Activated naive CD4-positive, alpha-beta T cell treated with anti-CD3 and anti-CD28 coated beads, Interleukin-2, amount 50 U/mL, for 72 hours (primary cell): ENCODE measurements around the gene FOXK2. TPM values are rescaled to one million over a fixed set of nuclear protein-coding genes. Genes with fewer than 3 reads are reported as not detected.
"Not testable (repeated sequence)": the region's sequence is repeated elsewhere in the genome, so short reads cannot be mapped to it uniquely, and the experiment has no call there.

ENCODE experiments used
- ATAC-seq, 2 donors: fragments of 150-1000 bp; cut with Tn5 transposase; 2 replicates each; pipeline ENCODE4 v1.10.0; 2021; ENCODE audit warnings: mild to moderate bottlenecking in 2 of 2, moderate library complexity in 2 of 2
- DNase-seq, 2 donors: peaks; one replicate each; pipeline ENCODE4 v3.0.0; 2021 to 2022; ENCODE audit warnings: low spot score in 2 of 2
- H3K27ac Mint-ChIP-seq, 2 donors: one replicate each; pipeline ENCODE4 v1.8.0; 2022; ENCODE audit warnings: mild to moderate bottlenecking in 2 of 2, mixed read lengths in 2 of 2
- H3K36me3 Mint-ChIP-seq, 2 donors: one replicate each; pipeline ENCODE4 v1.8.0; 2022; ENCODE audit warnings: mixed read lengths in 2 of 2
- H3K9me3 Mint-ChIP-seq, 2 donors: one replicate each; pipeline ENCODE4 v1.8.0; 2022; ENCODE audit warnings: mixed read lengths in 2 of 2
- total RNA-seq, 2 donors: library from RNA; stranded (reverse); gene quantifications; one replicate each; pipeline ENCODE4 v1.2.3, GENCODE V29; 2022

Gene FOXK2
- total RNA-seq, 2 donors from 2014 or later, result 56.2 to 67.4 TPM

DNA sequence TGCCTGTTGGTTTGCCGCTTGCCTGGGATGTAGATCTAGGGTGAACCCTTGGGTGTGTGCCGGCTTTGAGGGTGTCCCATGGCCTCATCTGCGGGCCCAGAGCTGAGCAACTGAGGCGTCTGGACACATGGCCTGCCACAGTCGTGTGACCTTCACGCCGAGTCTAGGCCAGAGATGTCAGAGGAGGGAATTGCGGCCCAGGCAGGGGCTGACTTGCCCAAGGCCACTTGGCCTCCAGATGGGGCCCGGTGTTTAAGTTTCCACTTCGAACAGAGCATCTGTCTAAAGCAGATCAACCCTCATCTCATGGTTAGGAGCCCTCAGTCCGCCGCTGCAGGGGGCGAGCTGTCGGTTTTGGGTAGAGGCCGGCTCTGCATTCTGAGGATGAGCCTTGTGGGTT is 28.0 kb upstream of the FOXK2 start:
- no peak for ATAC-seq

GRCh38 chr17:82492643-82493225 is 26.8 kb upstream of the FOXK2 start:
- Mint-ChIP-seq H3K36me3 (peaks cover 0 to 7% of the 10 kb centered on the region in 2 donors), H3K9me3 (no peaks in the 10 kb centered on the region), H3K27ac (no peak overlapping the region)
- DNase-seq, result no peak
- ATAC-seq, result no peak

More for the DNA sequence above, 28.0 kb upstream of the FOXK2 start:
- Mint-ChIP-seq H3K9me3 (no peaks in the 10 kb centered on the region), H3K27ac (peak overlapping the region; percentile 13 to 68), H3K36me3 (peaks cover 0 to 7% of the 10 kb centered on the region in 2 donors)
- no peak for DNase-seq

DNA sequence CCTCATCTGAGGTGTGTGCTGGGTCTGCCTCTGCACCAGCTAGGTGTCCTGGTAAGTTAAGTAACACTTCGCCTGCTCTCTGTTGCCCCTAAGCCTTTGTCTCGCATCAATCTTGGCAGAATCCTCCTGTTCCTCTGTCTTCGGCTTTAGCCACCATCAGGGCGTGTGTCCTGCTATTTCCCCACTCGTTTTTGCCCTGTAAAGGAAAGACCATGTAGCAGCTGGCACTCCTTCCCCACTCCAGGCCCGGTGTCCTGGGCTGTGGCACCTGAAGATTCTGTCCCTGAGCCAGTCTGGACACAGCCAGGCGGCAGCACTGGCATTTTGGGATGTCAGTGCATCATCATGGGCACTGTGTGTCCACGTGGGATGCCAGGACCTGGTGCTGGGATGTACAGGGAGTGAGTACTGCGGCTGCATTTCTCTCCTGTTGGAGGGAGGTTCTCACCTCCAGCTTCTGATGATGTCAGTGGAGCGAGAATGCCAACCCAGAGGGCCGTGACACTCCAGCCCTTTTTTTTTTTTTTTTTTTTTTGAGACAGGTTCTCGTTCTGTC is 26.2 kb upstream of the FOXK2 start:
- no peak for ATAC-seq
- no peak for DNase-seq
- Mint-ChIP-seq H3K27ac (peak overlapping the region in 1 of 2 donors; percentile 98), H3K36me3 (peaks cover 0 to 6% of the 10 kb centered on the region in 2 donors), H3K9me3 (no peaks in the 10 kb centered on the region)

DNA sequence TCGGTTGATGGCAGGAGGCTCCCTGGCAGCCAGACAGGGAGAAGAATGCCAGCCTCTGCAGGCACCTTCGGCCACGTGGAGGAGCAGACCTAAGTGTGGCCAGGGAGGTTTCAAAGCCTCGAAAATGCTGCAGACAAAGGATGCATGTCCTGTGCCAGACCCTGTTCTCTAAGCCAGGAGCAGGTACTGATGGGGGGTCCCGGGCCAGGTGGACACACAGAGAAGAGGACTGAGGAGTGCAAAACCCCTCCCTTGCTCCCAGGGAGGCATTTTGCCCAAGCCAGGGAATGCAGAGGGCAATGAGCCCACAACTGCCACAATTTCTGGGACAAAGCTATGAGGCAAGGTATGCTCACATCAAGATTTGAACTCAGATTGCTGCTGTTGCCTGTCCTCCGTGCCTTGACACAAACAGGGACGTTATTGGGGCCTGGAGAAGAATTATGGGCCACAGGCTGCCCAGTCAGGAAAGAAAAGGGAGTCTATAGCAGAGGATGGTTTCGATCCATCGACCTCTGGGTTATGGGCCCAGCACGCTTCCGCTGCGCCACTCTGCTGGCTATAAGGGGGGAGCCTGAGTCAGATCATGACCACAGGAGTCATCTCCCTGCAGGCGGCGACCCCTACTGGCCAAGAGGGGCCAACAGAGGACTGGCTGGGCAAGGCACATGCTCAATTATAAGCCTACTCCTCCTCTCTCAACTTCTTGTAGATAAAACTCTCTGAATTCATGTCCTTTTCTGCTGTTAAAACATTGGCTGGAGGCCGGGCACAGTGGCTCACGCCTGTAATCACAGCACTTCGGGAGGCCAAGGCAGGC is 25.1 kb upstream of the FOXK2 start:
- ATAC-seq (peak; percentile 70 to 82), DNase-seq (peak; percentile 86 to 92)
- Mint-ChIP-seq H3K27ac (peak overlapping the region; percentile 68 to 98), H3K9me3 (no peaks in the 10 kb centered on the region), H3K36me3 (no peaks in the 10 kb centered on the region)

GRCh38 chr17:82495844-82496528 is 23.5 kb upstream of the FOXK2 start:
- no peaks in the 10 kb centered on the region for H3K36me3 Mint-ChIP-seq
- no peak for DNase-seq
- ATAC-seq, result no peak
- H3K9me3 Mint-ChIP-seq, result no peaks in the 10 kb centered on the region
- H3K27ac Mint-ChIP-seq, result no peak overlapping the region

- Mint-ChIP-seq H3K27ac (peak overlapping the region in 1 of 2 donors; percentile 68), H3K9me3 (no peaks in the 10 kb centered on the region), H3K36me3 (no peaks in the 10 kb centered on the region)
- peak; percentile 64 to 82 for ATAC-seq
- DNase-seq, result peak; percentile 91 to 95
Measured at GRCh38 chr17:82496529-82497434, 22.8 kb upstream of the FOXK2 start.

- Mint-ChIP-seq H3K36me3 (no peaks in the 10 kb centered on the region), H3K27ac (peak overlapping the region; percentile 68 to 91), H3K9me3 (no peaks in the 10 kb centered on the region)
- ATAC-seq (peak; percentile 14 to 53), DNase-seq (peak in 1 of 2 donors; percentile 36)
Measured at GRCh38 chr17:82497483-82498405, 21.8 kb upstream of the FOXK2 start.

DNA sequence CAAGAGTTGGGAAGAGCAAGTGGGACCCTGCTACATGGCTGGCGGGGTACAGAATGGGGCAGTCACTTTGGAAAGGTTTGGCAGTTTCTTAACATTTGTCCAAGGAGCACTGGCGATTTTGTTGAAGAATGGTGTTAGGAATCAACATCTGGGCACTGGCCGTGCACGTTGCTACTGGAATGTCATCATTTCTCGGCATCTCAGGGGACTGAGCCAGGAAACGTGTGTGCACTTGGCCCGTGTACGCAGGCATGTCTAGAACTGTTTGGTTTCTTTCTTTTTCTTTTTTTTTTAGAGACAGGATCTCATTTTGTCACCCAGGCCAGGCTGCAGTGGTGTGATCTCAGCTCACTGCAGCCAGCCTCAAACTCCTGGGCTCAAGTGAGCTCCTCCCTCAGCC is 17.3 kb upstream of the FOXK2 start:
- Mint-ChIP-seq H3K36me3 (no peaks in the 10 kb centered on the region), H3K27ac (no peak overlapping the region), H3K9me3 (no peaks in the 10 kb centered on the region)
- DNase-seq, result no peak
- no peak for ATAC-seq

DNA sequence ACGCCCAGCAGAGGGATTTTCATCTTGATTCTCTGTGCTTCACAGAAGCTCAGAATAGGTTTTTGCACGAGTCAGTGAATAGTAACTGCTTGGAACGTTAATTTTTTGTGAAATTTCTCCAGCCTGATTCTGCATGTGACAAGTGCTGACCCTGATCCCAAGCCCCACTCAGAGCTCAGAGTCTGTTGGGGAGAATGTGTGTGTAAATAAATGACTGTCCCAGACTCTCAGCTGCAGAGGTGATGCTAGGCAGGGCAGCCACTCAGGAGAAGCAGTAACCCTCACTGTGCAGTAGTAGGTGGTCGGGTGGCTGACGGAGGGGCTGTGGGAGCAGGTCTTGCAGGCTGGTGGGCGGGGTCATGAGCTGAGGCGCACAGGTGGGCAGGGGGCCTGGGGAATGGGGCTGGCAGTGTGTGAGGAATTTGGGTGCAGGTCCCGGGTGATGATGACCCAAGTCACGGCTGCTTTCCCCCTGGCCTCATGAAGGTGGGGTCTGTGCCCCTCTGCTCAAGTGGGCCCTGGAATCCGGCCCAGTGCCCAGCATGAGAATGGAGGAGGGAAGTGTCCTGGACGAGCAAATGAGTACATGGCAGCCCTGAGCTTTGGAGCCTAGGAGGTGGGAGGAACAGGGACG is 16.3 kb upstream of the FOXK2 start:
- no peak for DNase-seq
- H3K27ac Mint-ChIP-seq, result no peak overlapping the region
- H3K36me3 Mint-ChIP-seq, result no peaks in the 10 kb centered on the region
- no peak for ATAC-seq
- peaks cover 0 to 5% of the 10 kb centered on the region in 2 donors for H3K9me3 Mint-ChIP-seq

- no peaks in the 10 kb centered on the region for H3K36me3 Mint-ChIP-seq
- no peak for DNase-seq
- peaks cover 0 to 5% of the 10 kb centered on the region in 2 donors for H3K9me3 Mint-ChIP-seq
- ATAC-seq, result no peak
- H3K27ac Mint-ChIP-seq, result no peak overlapping the region
Measured at GRCh38 chr17:82503728-82504308, 15.7 kb upstream of the FOXK2 start.

- Mint-ChIP-seq H3K27ac (peak overlapping the region in 1 of 2 donors; percentile 72), H3K9me3 (peaks cover 0 to 5% of the 10 kb centered on the region in 2 donors), H3K36me3 (no peaks in the 10 kb centered on the region)
- ATAC-seq, result no peak
- DNase-seq, result no peak
Measured at GRCh38 chr17:82505296-82505695, 14.2 kb upstream of the FOXK2 start.

DNA sequence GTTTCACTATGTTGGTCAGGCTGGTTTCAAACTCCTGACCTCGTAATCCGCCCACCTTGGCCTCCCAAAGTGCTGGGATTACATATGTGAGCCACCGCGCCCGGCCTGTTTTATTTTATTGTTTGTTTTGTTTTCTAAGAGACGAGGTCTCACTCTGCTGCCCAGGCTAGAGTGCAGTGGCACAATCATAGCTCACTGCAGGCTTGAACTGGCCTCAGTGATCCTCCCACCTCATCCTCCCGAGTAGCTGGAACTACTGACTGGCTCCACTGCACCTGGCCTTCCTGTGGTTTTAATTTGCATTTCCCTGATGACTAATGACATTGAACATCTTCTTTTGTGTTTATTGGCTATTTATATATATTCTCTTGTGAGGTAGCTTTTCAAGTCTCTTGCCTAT is 13.1 kb upstream of the FOXK2 start:
- H3K27ac Mint-ChIP-seq, result peak overlapping the region in 1 of 2 donors; percentile 90
- not testable (repeated sequence) for H3K9me3 Mint-ChIP-seq, H3K36me3 Mint-ChIP-seq
- ATAC-seq (peak; percentile 95 to 99), DNase-seq (peak in 1 of 2 donors; percentile 51)

DNA sequence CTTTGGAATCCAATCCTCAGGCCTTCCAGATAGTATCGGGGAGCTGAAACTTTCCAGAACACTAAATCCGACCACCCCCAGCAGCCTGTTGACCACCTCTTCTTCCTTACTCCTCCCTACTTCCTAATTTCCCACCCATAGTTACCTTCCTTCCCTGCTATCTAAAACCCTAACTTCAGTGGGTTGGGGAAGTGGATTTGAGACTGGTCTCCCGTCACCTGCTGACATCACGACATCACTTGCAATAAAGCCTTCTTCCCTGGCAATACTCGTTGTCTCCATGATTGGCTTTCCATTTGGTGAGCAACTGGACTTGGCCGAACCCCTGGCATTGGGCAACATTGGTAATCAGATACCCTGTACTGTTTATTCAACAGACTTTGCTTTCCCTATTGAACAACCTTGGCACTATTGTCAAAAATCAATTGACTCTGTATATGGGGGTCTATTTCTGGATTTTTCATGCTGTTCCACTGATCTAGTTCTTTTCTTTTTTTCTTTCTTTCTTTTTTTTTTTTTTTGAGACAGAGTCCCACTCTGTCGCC is 11.8 kb upstream of the FOXK2 start:
- Mint-ChIP-seq H3K36me3 (no peaks in the 10 kb centered on the region), H3K27ac (no peak overlapping the region), H3K9me3 (peaks cover 0 to 5% of the 10 kb centered on the region in 2 donors)
- ATAC-seq (no peak), DNase-seq (no peak)

GRCh38 chr17:82511642-82512041 is 7.9 kb upstream of the FOXK2 start:
- ATAC-seq, H3K36me3 Mint-ChIP-seq: not testable (repeated sequence)

More at GRCh38 chr17:82511642-82512041, 7.9 kb upstream of the FOXK2 start:
- not testable (repeated sequence) for DNase-seq, H3K9me3 Mint-ChIP-seq, H3K27ac Mint-ChIP-seq
